AG10803 (cell line): ENCODE results near the gene CS.

ENCODE experiments used
- DNase-seq: peaks from one replicate; pipeline ENCODE4 v3.0.0; 2010; ENCODE audit warnings: low read depth
- H3K4me3 ChIP-seq: 2 replicates; pipeline ENCODE4 v1.5.1; 2011; ENCODE audit warnings: mild to moderate bottlenecking, low read length, control low read depth
- CTCF ChIP-seq: conservative IDR thresholded peaks from 2 replicates; pipeline ENCODE4 v1.5.1; 2011; ENCODE audit warnings: mild to moderate bottlenecking, low read length, control low read depth, inconsistent platforms

The CS gene

GRCh38 chr12:56304276-56304675 lies 4.1 kb upstream of the CS start:
- H3K4me3 ChIP-seq = no peak overlapping the region
- no peak for DNase-seq
- no peak for TF ChIP-seq CTCF

- TF ChIP-seq CTCF = peak; percentile 5; the same call in 1 of the 2 replicates
- DNase-seq = no peak
- H3K4me3 ChIP-seq = peak overlapping the region; percentile 70
Observed at GRCh38 chr12:56300644-56301464, 724 bp upstream of the CS start.

GRCh38 chr12:56299308-56299852 lies 750 bp downstream of the CS start:
- TF ChIP-seq CTCF = no peak
- H3K4me3 ChIP-seq = peak overlapping the region; percentile 74
- DNase-seq = no peak

- no peak for DNase-seq
- peak overlapping the region; percentile 74 for H3K4me3 ChIP-seq
- no peak for TF ChIP-seq CTCF
Observed at GRCh38 chr12:56298828-56299227, 1.3 kb downstream of the CS start.

GRCh38 chr12:56297400-56297799 lies 2.7 kb downstream of the CS start:
- no peak for TF ChIP-seq CTCF
- H3K4me3 ChIP-seq = no peak overlapping the region
- no peak for DNase-seq

GRCh38 chr12:56296295-56296694 lies 3.8 kb downstream of the CS start:
- no peak for TF ChIP-seq CTCF
- no peak overlapping the region for H3K4me3 ChIP-seq
- DNase-seq = no peak

GRCh38 chr12:56293795-56294194 lies 6.3 kb downstream of the CS start:
- DNase-seq = no peak
- no peak for TF ChIP-seq CTCF

More at GRCh38 chr12:56293795-56294194, 6.3 kb downstream of the CS start:
- H3K4me3 ChIP-seq = no peak overlapping the region
